HCT116 (cell line): Measurements from ENCODE around the gene SEC14L1.

ENCODE experiments used
- EZH2 ChIP-seq: fragments of 200-600 bp; sonication (generic); IDR thresholded peaks from 2 replicates; pipeline ENCODE4 v1.6.1; 2017; ENCODE audit warnings: antibody characterized with exemption, mixed run types
- JUND ChIP-seq: IDR thresholded peaks from 2 replicates; pipeline ENCODE4 v1.6.1; 2012
- POLR2A ChIP-seq: IDR thresholded peaks from 2 replicates; pipeline ENCODE4 v1.7.0; 2011; ENCODE audit warnings: borderline replicate concordance; ENCODE audit not compliant: insufficient read depth, insufficient read length; ENCODE audit errors: extremely low read depth
- POLR2AphosphoS5 ChIP-seq: IDR thresholded peaks from 2 replicates; pipeline ENCODE4 v1.6.1; 2011; ENCODE audit warnings: mild to moderate bottlenecking, low read depth, low read length, moderate library complexity
- RAD21 ChIP-seq: IDR thresholded peaks from 2 replicates; pipeline ENCODE4 v1.6.1; 2012; ENCODE audit warnings: low read depth, mild to moderate bottlenecking
- SIN3A ChIP-seq: IDR thresholded peaks from 2 replicates; pipeline ENCODE4 v1.6.1; 2012; ENCODE audit warnings: low read depth
- YY1 ChIP-seq: IDR thresholded peaks from 2 replicates; pipeline ENCODE4 v1.6.1; 2011; ENCODE audit warnings: low read length, low read depth, moderate library complexity, mild to moderate bottlenecking; ENCODE audit not compliant: insufficient replicate concordance; ENCODE audit errors: extremely low read depth
- ZNF274 ChIP-seq: fragments of 200-500 bp; sonication (Bioruptor generic); IDR thresholded peaks from 2 replicates; pipeline ENCODE4 v1.6.1; 2014; ENCODE audit warnings: mild to moderate bottlenecking, low read depth, low read length, inconsistent platforms
- TF ChIP-seq, protein P1 (sequence below): IDR thresholded peaks from 2 replicates; pipeline ENCODE4 v1.6.1; 2012; ENCODE audit warnings: low read depth
- TF ChIP-seq, protein P2 (sequence below), 3 experiments: fragments of 200-600 bp in 1 of 3; sonication (generic) in 1 of 3; IDR thresholded peaks in 2 of 3; conservative IDR thresholded peaks in 1 of 3; 2 replicates each; pipeline ENCODE4 v1.5.1; 2012 to 2017; ENCODE audit warnings: low read depth in 2 of 3, low read length in 2 of 3, antibody characterized with exemption in 1 of 3, borderline replicate concordance in 1 of 3, control low read depth in 1 of 3, mild to moderate bottlenecking in 1 of 3, mixed read lengths in 1 of 3, mixed run types in 1 of 3, moderate library complexity in 1 of 3; ENCODE audit not compliant: insufficient read depth in 1 of 3
- TF ChIP-seq, protein P3 (sequence below): IDR thresholded peaks from 2 replicates; pipeline ENCODE4 v1.6.1; 2012
- TF ChIP-seq, protein P4 (sequence below): IDR thresholded peaks from 2 replicates; pipeline ENCODE4 v1.6.1; 2011; ENCODE audit warnings: mild to moderate bottlenecking, low read length, moderate library complexity; ENCODE audit not compliant: insufficient replicate concordance; ENCODE audit errors: extremely low read depth

DNA sequence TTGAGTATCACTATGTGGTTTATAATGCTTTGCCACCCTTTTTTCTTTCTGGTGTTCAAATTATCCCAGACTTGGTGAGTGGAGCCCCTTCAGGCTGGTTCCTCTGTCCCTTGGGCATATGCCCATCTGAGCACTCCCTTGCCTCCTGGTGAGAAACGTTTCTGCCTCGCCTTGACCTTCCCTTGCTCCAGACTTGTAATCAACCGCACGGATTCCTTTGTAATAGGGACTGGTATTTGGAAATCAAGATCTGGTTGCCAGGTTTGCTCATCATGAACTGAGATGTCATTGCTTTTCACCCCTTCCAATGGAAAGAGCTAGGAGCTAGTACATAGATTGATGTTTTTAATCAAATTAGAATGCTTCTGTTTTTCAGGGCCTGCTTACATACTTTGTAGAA lies 43.7 kb downstream of the SEC14L1 start:
- TF ChIP-seq, protein P1, sequence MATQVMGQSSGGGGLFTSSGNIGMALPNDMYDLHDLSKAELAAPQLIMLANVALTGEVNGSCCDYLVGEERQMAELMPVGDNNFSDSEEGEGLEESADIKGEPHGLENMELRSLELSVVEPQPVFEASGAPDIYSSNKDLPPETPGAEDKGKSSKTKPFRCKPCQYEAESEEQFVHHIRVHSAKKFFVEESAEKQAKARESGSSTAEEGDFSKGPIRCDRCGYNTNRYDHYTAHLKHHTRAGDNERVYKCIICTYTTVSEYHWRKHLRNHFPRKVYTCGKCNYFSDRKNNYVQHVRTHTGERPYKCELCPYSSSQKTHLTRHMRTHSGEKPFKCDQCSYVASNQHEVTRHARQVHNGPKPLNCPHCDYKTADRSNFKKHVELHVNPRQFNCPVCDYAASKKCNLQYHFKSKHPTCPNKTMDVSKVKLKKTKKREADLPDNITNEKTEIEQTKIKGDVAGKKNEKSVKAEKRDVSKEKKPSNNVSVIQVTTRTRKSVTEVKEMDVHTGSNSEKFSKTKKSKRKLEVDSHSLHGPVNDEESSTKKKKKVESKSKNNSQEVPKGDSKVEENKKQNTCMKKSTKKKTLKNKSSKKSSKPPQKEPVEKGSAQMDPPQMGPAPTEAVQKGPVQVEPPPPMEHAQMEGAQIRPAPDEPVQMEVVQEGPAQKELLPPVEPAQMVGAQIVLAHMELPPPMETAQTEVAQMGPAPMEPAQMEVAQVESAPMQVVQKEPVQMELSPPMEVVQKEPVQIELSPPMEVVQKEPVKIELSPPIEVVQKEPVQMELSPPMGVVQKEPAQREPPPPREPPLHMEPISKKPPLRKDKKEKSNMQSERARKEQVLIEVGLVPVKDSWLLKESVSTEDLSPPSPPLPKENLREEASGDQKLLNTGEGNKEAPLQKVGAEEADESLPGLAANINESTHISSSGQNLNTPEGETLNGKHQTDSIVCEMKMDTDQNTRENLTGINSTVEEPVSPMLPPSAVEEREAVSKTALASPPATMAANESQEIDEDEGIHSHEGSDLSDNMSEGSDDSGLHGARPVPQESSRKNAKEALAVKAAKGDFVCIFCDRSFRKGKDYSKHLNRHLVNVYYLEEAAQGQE = no peak
- no peak for TF ChIP-seq YY1
- TF ChIP-seq RAD21 = no peak
- TF ChIP-seq, protein P2, sequence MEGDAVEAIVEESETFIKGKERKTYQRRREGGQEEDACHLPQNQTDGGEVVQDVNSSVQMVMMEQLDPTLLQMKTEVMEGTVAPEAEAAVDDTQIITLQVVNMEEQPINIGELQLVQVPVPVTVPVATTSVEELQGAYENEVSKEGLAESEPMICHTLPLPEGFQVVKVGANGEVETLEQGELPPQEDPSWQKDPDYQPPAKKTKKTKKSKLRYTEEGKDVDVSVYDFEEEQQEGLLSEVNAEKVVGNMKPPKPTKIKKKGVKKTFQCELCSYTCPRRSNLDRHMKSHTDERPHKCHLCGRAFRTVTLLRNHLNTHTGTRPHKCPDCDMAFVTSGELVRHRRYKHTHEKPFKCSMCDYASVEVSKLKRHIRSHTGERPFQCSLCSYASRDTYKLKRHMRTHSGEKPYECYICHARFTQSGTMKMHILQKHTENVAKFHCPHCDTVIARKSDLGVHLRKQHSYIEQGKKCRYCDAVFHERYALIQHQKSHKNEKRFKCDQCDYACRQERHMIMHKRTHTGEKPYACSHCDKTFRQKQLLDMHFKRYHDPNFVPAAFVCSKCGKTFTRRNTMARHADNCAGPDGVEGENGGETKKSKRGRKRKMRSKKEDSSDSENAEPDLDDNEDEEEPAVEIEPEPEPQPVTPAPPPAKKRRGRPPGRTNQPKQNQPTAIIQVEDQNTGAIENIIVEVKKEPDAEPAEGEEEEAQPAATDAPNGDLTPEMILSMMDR (IDR thresholded peaks at IDR 0.05 in 2 of 3, conservative IDR thresholded peaks at IDR 0.05 in 1 of 3; ENCODE audit: borderline replicate concordance in 1 of 3, insufficient read depth in 1 of 3, low read depth in 2 of 3, low read length in 2 of 3) = no peak
- TF ChIP-seq, protein P3, sequence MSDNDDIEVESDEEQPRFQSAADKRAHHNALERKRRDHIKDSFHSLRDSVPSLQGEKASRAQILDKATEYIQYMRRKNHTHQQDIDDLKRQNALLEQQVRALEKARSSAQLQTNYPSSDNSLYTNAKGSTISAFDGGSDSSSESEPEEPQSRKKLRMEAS = no peak
- TF ChIP-seq EZH2 = no peak
- TF ChIP-seq POLR2A = no peak
- TF ChIP-seq ZNF274 = no peak
- TF ChIP-seq JUND = no peak
- TF ChIP-seq, protein P4, sequence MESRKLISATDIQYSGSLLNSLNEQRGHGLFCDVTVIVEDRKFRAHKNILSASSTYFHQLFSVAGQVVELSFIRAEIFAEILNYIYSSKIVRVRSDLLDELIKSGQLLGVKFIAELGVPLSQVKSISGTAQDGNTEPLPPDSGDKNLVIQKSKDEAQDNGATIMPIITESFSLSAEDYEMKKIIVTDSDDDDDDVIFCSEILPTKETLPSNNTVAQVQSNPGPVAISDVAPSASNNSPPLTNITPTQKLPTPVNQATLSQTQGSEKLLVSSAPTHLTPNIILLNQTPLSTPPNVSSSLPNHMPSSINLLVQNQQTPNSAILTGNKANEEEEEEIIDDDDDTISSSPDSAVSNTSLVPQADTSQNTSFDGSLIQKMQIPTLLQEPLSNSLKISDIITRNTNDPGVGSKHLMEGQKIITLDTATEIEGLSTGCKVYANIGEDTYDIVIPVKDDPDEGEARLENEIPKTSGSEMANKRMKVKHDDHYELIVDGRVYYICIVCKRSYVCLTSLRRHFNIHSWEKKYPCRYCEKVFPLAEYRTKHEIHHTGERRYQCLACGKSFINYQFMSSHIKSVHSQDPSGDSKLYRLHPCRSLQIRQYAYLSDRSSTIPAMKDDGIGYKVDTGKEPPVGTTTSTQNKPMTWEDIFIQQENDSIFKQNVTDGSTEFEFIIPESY = no peak
- no peak for TF ChIP-seq POLR2AphosphoS5
- no peak for TF ChIP-seq SIN3A
